H9 (cell line): Measurements from ENCODE around the gene RASSF5. TPM values are rescaled to one million over a fixed set of nuclear protein-coding genes. Genes with fewer than 3 reads are reported as not detected.

Source experiments
- DNase-seq: peaks from one replicate; pipeline ENCODE4 v3.0.0-alpha.2; 2017
- H2AFZ ChIP-seq: one replicate; pipeline ENCODE4 v1.6.1; 2013; ENCODE audit warnings: mild to moderate bottlenecking, low read length, control low read depth, moderate library complexity
- H2AK5ac ChIP-seq: 2 replicates; pipeline ENCODE4 v1.6.1; 2013; ENCODE audit warnings: low read length, control low read depth, mixed read lengths; ENCODE audit not compliant: insufficient read length
- H2BK120ac ChIP-seq: one replicate; pipeline ENCODE4 v1.6.1; 2013; ENCODE audit warnings: low read depth, mild to moderate bottlenecking, low read length, control low read depth, inconsistent platforms; ENCODE audit not compliant: poor library complexity, severe bottlenecking
- H2BK12ac ChIP-seq: 2 replicates; pipeline ENCODE4 v1.6.1; 2013; ENCODE audit warnings: low read length, control low read depth, mixed read lengths, low read depth; ENCODE audit not compliant: insufficient read length
- H2BK15ac ChIP-seq: 2 replicates; pipeline ENCODE4 v1.6.1; 2013; ENCODE audit warnings: low read depth, low read length, control low read depth
- H2BK20ac ChIP-seq: one replicate; pipeline ENCODE4 v1.6.1; 2013; ENCODE audit warnings: low read depth, mild to moderate bottlenecking, low read length, control low read depth, inconsistent platforms; ENCODE audit not compliant: poor library complexity, severe bottlenecking
- H2BK5ac ChIP-seq: 2 replicates; pipeline ENCODE4 v1.6.1; 2013; ENCODE audit warnings: low read length, control low read depth, mixed read lengths; ENCODE audit not compliant: insufficient read length
- H3K14ac ChIP-seq: 2 replicates; pipeline ENCODE4 v1.6.1; 2013; ENCODE audit warnings: low read length, control low read depth; ENCODE audit not compliant: insufficient read depth
- H3K18ac ChIP-seq: 2 replicates; pipeline ENCODE4 v1.6.1; 2013; ENCODE audit warnings: low read depth, mild to moderate bottlenecking, mixed read lengths, low read length, control low read depth; ENCODE audit not compliant: insufficient read length
- H3K23ac ChIP-seq: 2 replicates; pipeline ENCODE4 v1.6.1; 2013; ENCODE audit warnings: low read length, control low read depth, mixed read lengths, low read depth; ENCODE audit not compliant: insufficient read length
- H3K23me2 ChIP-seq: 2 replicates; pipeline ENCODE4 v1.6.1; 2013; ENCODE audit warnings: low read depth, mild to moderate bottlenecking, mixed read lengths, low read length, control low read depth; ENCODE audit not compliant: insufficient read length, poor library complexity, severe bottlenecking
- H3K27ac ChIP-seq: 2 replicates; pipeline ENCODE4 v1.5.1; 2013; ENCODE audit warnings: low read length, control low read depth, mixed read lengths, low read depth; ENCODE audit not compliant: insufficient read length
- H3K27me3 ChIP-seq: 2 replicates; pipeline ENCODE4 v1.6.1; 2013; ENCODE audit warnings: low read length, control low read depth, inconsistent platforms; ENCODE audit not compliant: insufficient read depth
- H3K4ac ChIP-seq: 2 replicates; pipeline ENCODE4 v1.6.1; 2013; ENCODE audit warnings: low read depth, mild to moderate bottlenecking, control low read depth, inconsistent platforms, low read length, moderate library complexity
- H3K4me1 ChIP-seq: 2 replicates; pipeline ENCODE4 v1.6.1; 2013; ENCODE audit warnings: low read length, control low read depth, inconsistent platforms; ENCODE audit not compliant: insufficient read depth
- H3K4me2 ChIP-seq: 2 replicates; pipeline ENCODE4 v1.6.1; 2013; ENCODE audit warnings: low read length, control low read depth, mixed read lengths; ENCODE audit not compliant: insufficient read length, insufficient read depth
- H3K56ac ChIP-seq: 2 replicates; pipeline ENCODE4 v1.6.1; 2013; ENCODE audit warnings: low read depth, mild to moderate bottlenecking, mixed read lengths, low read length, control low read depth; ENCODE audit not compliant: insufficient read length
- H3K79me1 ChIP-seq: 2 replicates; pipeline ENCODE4 v1.6.1; 2013; ENCODE audit warnings: low read depth, mild to moderate bottlenecking, moderate library complexity, low read length, control low read depth, inconsistent platforms; ENCODE audit not compliant: insufficient read depth, poor library complexity, severe bottlenecking
- H3K79me2 ChIP-seq: 2 replicates; pipeline ENCODE4 v1.6.1; 2013; ENCODE audit warnings: low read length, control low read depth, inconsistent platforms; ENCODE audit not compliant: insufficient read depth
- H3K9ac ChIP-seq: 2 replicates; pipeline ENCODE4 v1.6.1; 2013; ENCODE audit warnings: low read length, control low read depth, mixed read lengths; ENCODE audit not compliant: insufficient read length; ENCODE audit errors: extremely low read depth
- H3K9me3 ChIP-seq: one replicate; pipeline ENCODE4 v1.6.1; 2013; ENCODE audit warnings: low read depth, low read length, inconsistent platforms; ENCODE audit not compliant: control insufficient read depth
- H3T11ph ChIP-seq: one replicate; pipeline ENCODE4 v1.6.1; 2013; ENCODE audit warnings: mild to moderate bottlenecking, low read length, control low read depth, inconsistent platforms
- H4K20me1 ChIP-seq: one replicate; pipeline ENCODE4 v1.6.1; 2013; ENCODE audit not compliant: control insufficient read depth, insufficient read length, insufficient read depth
- H4K5ac ChIP-seq: 2 replicates; pipeline ENCODE4 v1.6.1; 2013; ENCODE audit warnings: low read depth, mild to moderate bottlenecking, mixed read lengths, low read length, control low read depth; ENCODE audit not compliant: insufficient read length
- H4K8ac ChIP-seq: replicated peaks from 2 replicates; pipeline ENCODE4 v1.6.1; 2013; ENCODE audit warnings: low read length, control low read depth, mixed read lengths, low read depth; ENCODE audit not compliant: insufficient read length
- H4K91ac ChIP-seq: 2 replicates; pipeline ENCODE4 v1.6.1; 2013; ENCODE audit warnings: low read depth, mild to moderate bottlenecking, moderate library complexity, mixed read lengths, low read length, control low read depth; ENCODE audit not compliant: insufficient read length
- H3K27ac Mint-ChIP-seq, 3 experiments: 2 replicates in 2 of 3; 3 replicates in 1 of 3; pipeline ENCODE4 v1.8.0; 2020 to 2021; ENCODE audit warnings: mixed read lengths in 3 of 3, mild to moderate bottlenecking in 1 of 3, moderate library complexity in 1 of 3
- H3K27me3 Mint-ChIP-seq: 2 replicates; pipeline ENCODE4 v1.8.0; 2021; ENCODE audit warnings: low read depth, mild to moderate bottlenecking, moderate library complexity, mixed read lengths
- H3K36me3 Mint-ChIP-seq, 3 experiments: 2 replicates in 2 of 3; 3 replicates in 1 of 3; pipeline ENCODE4 v1.8.0; 2020 to 2021; ENCODE audit warnings: low read depth in 3 of 3, mixed read lengths in 3 of 3; ENCODE audit not compliant: insufficient read depth in 1 of 3
- H3K4me1 Mint-ChIP-seq, 2 experiments: 2 replicates each; pipeline ENCODE4 v1.8.0; 2020; ENCODE audit warnings: mixed read lengths in 2 of 2
- H3K4me3 Mint-ChIP-seq, 2 experiments: 2 replicates in 1 of 2; 3 replicates in 1 of 2; pipeline ENCODE4 v1.8.0; 2020 to 2021; ENCODE audit warnings: mild to moderate bottlenecking in 2 of 2, mixed read lengths in 2 of 2, moderate library complexity in 1 of 2
- H3K9me3 Mint-ChIP-seq, 2 experiments: 2 replicates in 1 of 2; 3 replicates in 1 of 2; pipeline ENCODE4 v1.8.0; 2020; ENCODE audit warnings: mild to moderate bottlenecking in 2 of 2, mixed read lengths in 2 of 2, moderate library complexity in 1 of 2
- WGBS: extraction: QIAGEN DNeasy Blood & Tissue Kit; methylation state at CpG from one replicate; pipeline ENCODE4 v1.1.7; 2013; ENCODE audit warnings: missing lambda C conversion rate, low lambda C conversion rate, mixed read lengths; ENCODE audit not compliant: insufficient read length; ENCODE audit errors: extremely low coverage; 5-methylcytosine and 5-hydroxymethylcytosine counted together
- total RNA-seq: library from RNA; stranded (reverse); gene quantifications from 2 replicates; pipeline ENCODE4 v1.2.1, GENCODE V29; 2021
- TF ChIP-seq, protein P1 (sequence below): fragments of 200-600 bp; sonication (generic); conservative IDR thresholded peaks from 3 replicates; pipeline ENCODE4 v1.8.0; 2021; ENCODE audit warnings: antibody characterized with exemption, mild to moderate bottlenecking

The RASSF5 gene
- total RNA-seq, 1 experiment from 2014 or later = 0.50 TPM

DNA sequence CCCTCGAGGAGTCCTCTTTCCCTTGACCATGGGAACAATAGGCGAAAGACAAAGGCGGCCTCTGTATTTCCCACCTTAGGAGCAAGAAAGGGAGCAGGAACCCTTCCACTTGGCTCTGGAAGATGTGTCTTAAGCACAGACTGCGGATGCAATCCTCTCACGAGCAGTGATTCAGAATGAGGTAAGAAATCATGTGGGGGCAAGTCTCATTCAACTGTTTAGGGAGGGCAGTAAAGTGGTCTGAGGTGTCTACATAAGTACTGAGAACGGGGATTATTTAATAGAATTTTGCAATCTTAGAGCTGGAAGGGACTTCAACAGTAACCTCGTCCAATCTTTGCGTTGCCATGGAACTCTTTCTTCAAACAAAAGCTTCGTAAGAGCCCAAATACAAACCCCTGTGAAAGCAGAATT lies 126.4 kb downstream of the RASSF5 start:
- Mint-ChIP-seq H3K9me3 (no peaks in the 10 kb centered on the region), H3K4me3 (no peak overlapping the region), H3K27me3 (peaks cover 33% of the 10 kb centered on the region), H3K27ac (no peak overlapping the region; a peak in 1 of 7 replicates), H3K36me3 (no peaks in the 10 kb centered on the region), H3K4me1 (peaks cover 27 to 30% of the 10 kb centered on the region in 2 experiments)
- Histone ChIP-seq H4K8ac (no peak overlapping the region), H3K4me2 (no peak overlapping the region), H2BK12ac (no peak overlapping the region), H3K9me3 (no peaks in the 10 kb centered on the region), H4K20me1 (no peaks in the 10 kb centered on the region), H2BK15ac (no peak overlapping the region), H2AFZ (no peak overlapping the region), H3K4ac (no peak overlapping the region), H4K5ac (no peak overlapping the region), H3K23me2 (peaks cover 14% of the 10 kb centered on the region), H2BK5ac (no peak overlapping the region), H3K14ac (no peak overlapping the region), H2AK5ac (no peak overlapping the region), H3K79me1 (no peaks in the 10 kb centered on the region), H4K91ac (no peak overlapping the region), H2BK20ac (no peak overlapping the region), H3K23ac (no peak overlapping the region), H3K4me1 (peaks cover 3% of the 10 kb centered on the region; the same call in 1 of the 2 replicates), H3K18ac (no peak overlapping the region), H2BK120ac (no peak overlapping the region), H3K27ac (no peak overlapping the region), H3T11ph (no peak overlapping the region), H3K27me3 (no peaks in the 10 kb centered on the region), H3K56ac (no peak overlapping the region), H3K79me2 (no peaks in the 10 kb centered on the region), H3K9ac (no peak overlapping the region)
- TF ChIP-seq, protein P1, sequence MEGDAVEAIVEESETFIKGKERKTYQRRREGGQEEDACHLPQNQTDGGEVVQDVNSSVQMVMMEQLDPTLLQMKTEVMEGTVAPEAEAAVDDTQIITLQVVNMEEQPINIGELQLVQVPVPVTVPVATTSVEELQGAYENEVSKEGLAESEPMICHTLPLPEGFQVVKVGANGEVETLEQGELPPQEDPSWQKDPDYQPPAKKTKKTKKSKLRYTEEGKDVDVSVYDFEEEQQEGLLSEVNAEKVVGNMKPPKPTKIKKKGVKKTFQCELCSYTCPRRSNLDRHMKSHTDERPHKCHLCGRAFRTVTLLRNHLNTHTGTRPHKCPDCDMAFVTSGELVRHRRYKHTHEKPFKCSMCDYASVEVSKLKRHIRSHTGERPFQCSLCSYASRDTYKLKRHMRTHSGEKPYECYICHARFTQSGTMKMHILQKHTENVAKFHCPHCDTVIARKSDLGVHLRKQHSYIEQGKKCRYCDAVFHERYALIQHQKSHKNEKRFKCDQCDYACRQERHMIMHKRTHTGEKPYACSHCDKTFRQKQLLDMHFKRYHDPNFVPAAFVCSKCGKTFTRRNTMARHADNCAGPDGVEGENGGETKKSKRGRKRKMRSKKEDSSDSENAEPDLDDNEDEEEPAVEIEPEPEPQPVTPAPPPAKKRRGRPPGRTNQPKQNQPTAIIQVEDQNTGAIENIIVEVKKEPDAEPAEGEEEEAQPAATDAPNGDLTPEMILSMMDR = no peak
- no peak for DNase-seq
- WGBS = no CpG with 5 or more reads among the region's 9 CpGs
